ENCODE results near the gene BDH2.

DNA sequence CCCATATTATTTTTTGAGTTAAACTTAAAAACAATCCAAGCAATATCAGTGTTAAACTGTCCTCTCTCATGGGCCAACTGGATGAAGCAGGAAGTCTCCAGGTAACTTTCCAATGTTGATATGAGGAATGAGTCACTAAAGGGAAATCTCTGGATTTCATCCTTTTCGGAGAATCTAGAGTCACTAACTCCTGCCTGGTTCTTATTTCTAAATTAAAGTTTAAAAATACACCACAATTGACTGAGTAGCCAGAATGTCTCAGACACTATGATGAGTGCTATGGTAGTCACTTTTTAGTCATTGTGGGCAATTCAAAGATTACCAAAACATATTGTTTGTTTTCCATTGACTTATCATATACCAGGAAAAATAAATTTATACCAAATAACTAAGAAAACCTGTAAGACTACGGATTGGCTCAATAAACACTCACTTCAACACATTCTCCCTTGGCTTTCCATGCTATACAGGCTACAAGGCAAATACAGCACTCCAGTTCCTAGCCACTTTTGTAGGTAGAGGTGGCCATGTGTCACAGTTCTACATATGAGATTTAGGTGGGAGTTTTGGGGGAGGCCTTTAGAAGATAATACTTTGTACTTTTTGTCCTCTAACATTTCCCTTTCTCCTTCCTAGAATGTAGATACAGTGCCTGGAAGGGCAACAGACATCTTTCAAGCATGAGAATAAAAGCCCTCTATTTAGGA is 31.6 kb downstream of the BDH2 start:
- TF ChIP-seq CTCF (IDR thresholded peaks at IDR 0.05) (no peak), POLR2A (IDR thresholded peaks at IDR 0.05) (no peak)
